Thyroid gland (tissue), 4 donors: ENCODE measurements around the gene PLEKHS1. TPM values are rescaled to one million over a fixed set of nuclear protein-coding genes. Genes with fewer than 3 reads are reported as not detected.
"Not testable (repeated sequence)": the region's sequence is repeated elsewhere in the genome, so short reads cannot be mapped to it uniquely, and the experiment has no call there.

Source experiments
- DNase-seq, 2 donors: peaks; one replicate each; pipeline ENCODE4 v3.0.0-alpha.2; 2019
- H3K27ac ChIP-seq, 3 donors: fragments of 200-600 bp; sonication (generic); 1 replicate in 2 of 3; 2 replicates in 1 of 3; pipeline ENCODE4 v1.5.1; 2016 to 2019; ENCODE audit warnings: mild to moderate bottlenecking in 1 of 3, moderate library complexity in 1 of 3
- H3K27me3 ChIP-seq: fragments of 200-600 bp; sonication (generic); one replicate; pipeline ENCODE4 v1.5.1; 2019
- H3K36me3 ChIP-seq, 2 donors: fragments of 200-600 bp; sonication (generic); one replicate each; pipeline ENCODE4 v1.5.1; 2016 to 2019
- H3K4me1 ChIP-seq, 2 donors: fragments of 200-600 bp; sonication (generic); one replicate each; pipeline ENCODE4 v1.5.1; 2017 to 2019
- H3K4me3 ChIP-seq, 3 donors: fragments of 200-600 bp; sonication (generic); replicated peaks in 1 of 3; 1 replicate in 2 of 3; 2 replicates in 1 of 3; pipeline ENCODE4 v1.5.1; 2016; ENCODE audit warnings: mild to moderate bottlenecking in 1 of 3
- H3K9me3 ChIP-seq: fragments of 200-600 bp; sonication (generic); one replicate; pipeline ENCODE4 v1.5.1; 2017
- CTCF ChIP-seq, 6 experiments: fragments of 200-600 bp in 3 of 6; fragments of 450-650 bp in 3 of 6; sonication (generic) in 3 of 6; IDR thresholded peaks; one replicate each; pipeline ENCODE4 v1.5.1; 2016 to 2019; ENCODE audit warnings: antibody characterized with exemption in 6 of 6, mild to moderate bottlenecking in 2 of 6, inconsistent platforms in 1 of 6, moderate library complexity in 1 of 6
- POLR2A ChIP-seq, 2 donors: fragments of 450-650 bp; IDR thresholded peaks; one replicate each; pipeline ENCODE4 v1.6.1; 2017; ENCODE audit warnings: antibody characterized with exemption in 2 of 2, mild to moderate bottlenecking in 2 of 2, moderate library complexity in 1 of 2
- WGBS, 2 donors: methylation state at CpG; one replicate each; pipeline ENCODE4 v1.1.5; 2017; 5-methylcytosine and 5-hydroxymethylcytosine counted together
- intact Hi-C: fragments of 100-400 bp; cut with DNase I; formaldehyde crosslinking; loops from one replicate; pipeline ENCODE4 v1.15.1; 2023
- total RNA-seq, 4 donors: library from RNA; depleted of rRNA; stranded (reverse); fragments of >200 nt; gene quantifications; one replicate each; pipeline ENCODE4 v1.2.3, GENCODE V29; 2016

PLEKHS1 gene
- total RNA-seq, 4 donors from 2014 or later, result not detected

GRCh38 chr10:113770346-113770745 is 18.9 kb downstream of the PLEKHS1 start:
- DNase-seq, result no peak
- intact Hi-C loops, result no loop called here
- Histone ChIP-seq H3K4me3 (no peak overlapping the region), H3K9me3 (no peaks in the 10 kb centered on the region), H3K27ac (no peak overlapping the region), H3K4me1 (no peaks in the 10 kb centered on the region), H3K36me3 (no peaks in the 10 kb centered on the region), H3K27me3 (no peaks in the 10 kb centered on the region)
- no peak for TF ChIP-seq POLR2A (IDR thresholded peaks at IDR 0.05)
- no peak for TF ChIP-seq CTCF (IDR thresholded peaks at IDR 0.05)
- 71 to 75% methylated on average over 4 of the region's 4 CpGs for WGBS, 2 donors

GRCh38 chr10:113771131-113771530 is 19.6 kb downstream of the PLEKHS1 start:
- DNase-seq, H3K36me3 ChIP-seq, H3K27me3 ChIP-seq, H3K9me3 ChIP-seq, intact Hi-C loops, H3K4me3 ChIP-seq, H3K27ac ChIP-seq, H3K4me1 ChIP-seq: not testable (repeated sequence)
- 92 to 93% methylated on average over 3 of the region's 3 CpGs for WGBS, 2 donors

GRCh38 chr10:113775686-113776294 is 24.3 kb downstream of the PLEKHS1 start:
- WGBS, 2 donors, result 68 to 76% methylated on average over 4 of the region's 4 CpGs
- intact Hi-C loops, result no loop called here
- no peaks in the 10 kb centered on the region for H3K9me3 ChIP-seq
- H3K27ac ChIP-seq, result no peak overlapping the region
- no peak for DNase-seq
- no peak overlapping the region for H3K4me3 ChIP-seq
- no peaks in the 10 kb centered on the region for H3K27me3 ChIP-seq
- H3K36me3 ChIP-seq, result no peaks in the 10 kb centered on the region
- no peaks in the 10 kb centered on the region for H3K4me1 ChIP-seq
- no peak for TF ChIP-seq POLR2A (IDR thresholded peaks at IDR 0.05)
- no peak for TF ChIP-seq CTCF (IDR thresholded peaks at IDR 0.05)

- Histone ChIP-seq H3K27ac (no peak overlapping the region), H3K36me3 (no peaks in the 10 kb centered on the region), H3K9me3 (no peaks in the 10 kb centered on the region), H3K4me3 (no peak overlapping the region), H3K27me3 (no peaks in the 10 kb centered on the region), H3K4me1 (no peaks in the 10 kb centered on the region)
- TF ChIP-seq POLR2A (IDR thresholded peaks at IDR 0.05), result no peak
- no peak for TF ChIP-seq CTCF (IDR thresholded peaks at IDR 0.05)
- 88 to 97% methylated on average over 1 of the region's 1 CpG for WGBS, 2 donors
- intact Hi-C loops, result no loop called here
- DNase-seq, result no peak
Observed at GRCh38 chr10:113776553-113776952, 25.1 kb downstream of the PLEKHS1 start.

GRCh38 chr10:113780681-113781250 is 29.3 kb downstream of the PLEKHS1 start:
- no peak for DNase-seq
- Histone ChIP-seq H3K4me1 (no peaks in the 10 kb centered on the region), H3K9me3 (no peaks in the 10 kb centered on the region), H3K27me3 (no peaks in the 10 kb centered on the region), H3K36me3 (no peaks in the 10 kb centered on the region), H3K27ac (no peak overlapping the region), H3K4me3 (no peak overlapping the region)
- TF ChIP-seq POLR2A (IDR thresholded peaks at IDR 0.05), result no peak
- no peak for TF ChIP-seq CTCF (IDR thresholded peaks at IDR 0.05)
- WGBS, 2 donors, result 64 to 79% methylated on average over 2 to 3 of the region's 3 CpGs
- intact Hi-C loops, result no loop called here
